Lower lobe of right lung (tissue), 2 donors: ENCODE results near the gene AVPR2. TPM values are rescaled to one million over a fixed set of nuclear protein-coding genes. Genes with fewer than 3 reads are reported as not detected.

Experiments used
- ATAC-seq, 2 donors: fragments of 200-7000 bp; cut with Tn5 transposase; one replicate each; pipeline ENCODE4 v1.9.1; 2020 to 2022; ENCODE audit warnings: mild to moderate bottlenecking in 2 of 2, moderate library complexity in 2 of 2
- DNase-seq: peaks from one replicate; pipeline ENCODE4 v3.0.0-alpha.2; 2020
- H3K27ac ChIP-seq: fragments of 200-600 bp; one replicate; pipeline ENCODE4 v1.8.0; 2022
- H3K27me3 ChIP-seq: fragments of 200-600 bp; one replicate; pipeline ENCODE4 v1.8.0; 2022; ENCODE audit warnings: low read depth
- H3K36me3 ChIP-seq: fragments of 200-600 bp; one replicate; pipeline ENCODE4 v1.8.0; 2022; ENCODE audit warnings: mild to moderate bottlenecking
- H3K4me1 ChIP-seq: fragments of 200-600 bp; one replicate; pipeline ENCODE4 v1.8.0; 2022
- H3K4me3 ChIP-seq: fragments of 200-600 bp; one replicate; pipeline ENCODE4 v1.8.0; 2022; ENCODE audit warnings: mild to moderate bottlenecking
- H3K9me3 ChIP-seq: fragments of 200-600 bp; one replicate; pipeline ENCODE4 v1.8.0; 2022
- CTCF ChIP-seq: fragments of 200-600 bp; IDR thresholded peaks from one replicate; pipeline ENCODE4 v1.8.0; 2022; ENCODE audit warnings: antibody characterized with exemption, mild to moderate bottlenecking
- intact Hi-C: fragments of 100-400 bp; cut with DNase I; formaldehyde crosslinking; loops from one replicate; pipeline ENCODE4 v1.11.0; 2022
- total RNA-seq: library from RNA; stranded (reverse); fragmentation: NEBNext Ultra II Directional; extraction: Animal tissue kit (Norgen Biotek cat#: 25700); gene quantifications from one replicate; pipeline ENCODE4 v1.2.1, GENCODE V29; 2021
- donor health status: DM: no; HTN: yes; CAD: no; lungs with severe emphysema.

The AVPR2 gene
- total RNA-seq, 1 donor from 2014 or later: 1.9 TPM

GRCh38 chrX:153925739-153926551, 21.5 kb downstream of the AVPR2 start, which contains the start of gene ARHGAP4:
Gene ARHGAP4, minus strand, starts transcription at chrX:153926264. Its CDS starts 62 bp downstream, at chrX:153926202.
- Histone ChIP-seq H3K4me1 (peaks cover 44% of the 10 kb centered on the region), H3K27ac (peak within 1 kb of the TSS; percentile 95), H3K36me3 (peaks cover 14% of the 10 kb centered on the region), H3K9me3 (no peaks in the 10 kb centered on the region), H3K4me3 (peak within 1 kb of the TSS; percentile 64), H3K27me3 (no peaks in the 10 kb centered on the region)
- intact Hi-C loops: no loop called here
- no peak for ATAC-seq
- TF ChIP-seq CTCF: no peak
- DNase-seq: peak; percentile 63

- peak overlapping the region; percentile 64 for H3K4me3 ChIP-seq
- ATAC-seq (no peak), DNase-seq (no peak)
- H3K9me3 ChIP-seq: no peaks in the 10 kb centered on the region
- peaks cover 39% of the 10 kb centered on the region for H3K4me1 ChIP-seq
- peaks cover 20% of the 10 kb centered on the region for H3K36me3 ChIP-seq
- no peaks in the 10 kb centered on the region for H3K27me3 ChIP-seq
- no peak for TF ChIP-seq CTCF
- intact Hi-C loops: no loop called here
- H3K27ac ChIP-seq: peak overlapping the region; percentile 95
These were observed 22.0 kb downstream of the AVPR2 start for GRCh38 chrX:153926552-153926857.

GRCh38 chrX:153926858-153927671, 22.6 kb downstream of the AVPR2 start:
- ATAC-seq: peak; percentile 19 to 54
- peak; percentile 75 for DNase-seq
- H3K4me3 ChIP-seq: peak overlapping the region; percentile 64
- peak overlapping the region; percentile 95 for H3K27ac ChIP-seq
- no peaks in the 10 kb centered on the region for H3K9me3 ChIP-seq
- peaks cover 25% of the 10 kb centered on the region for H3K36me3 ChIP-seq
- peaks cover 34% of the 10 kb centered on the region for H3K4me1 ChIP-seq
- H3K27me3 ChIP-seq: no peaks in the 10 kb centered on the region
- intact Hi-C loops: no loop called here
- TF ChIP-seq CTCF: no peak

- Histone ChIP-seq H3K4me3 (peak overlapping the region; percentile 64), H3K36me3 (peaks cover 29% of the 10 kb centered on the region), H3K9me3 (no peaks in the 10 kb centered on the region), H3K4me1 (peaks cover 29% of the 10 kb centered on the region), H3K27me3 (no peaks in the 10 kb centered on the region), H3K27ac (peak overlapping the region; percentile 95)
- no peak for TF ChIP-seq CTCF
- no peak for DNase-seq
- intact Hi-C loops: no loop called here
- peak in 1 of 2 donors; percentile 11 for ATAC-seq
These were observed 23.1 kb downstream of the AVPR2 start for GRCh38 chrX:153927672-153927921.

GRCh38 chrX:153927922-153928760, 23.7 kb downstream of the AVPR2 start:
- peak; percentile 18 for TF ChIP-seq CTCF
- DNase-seq (peak; percentile 97), ATAC-seq (peak; percentile 95 to 96)
- Histone ChIP-seq H3K9me3 (no peaks in the 10 kb centered on the region), H3K27me3 (no peaks in the 10 kb centered on the region), H3K36me3 (peaks cover 34% of the 10 kb centered on the region), H3K27ac (peak overlapping the region; percentile 95), H3K4me1 (peaks cover 26% of the 10 kb centered on the region), H3K4me3 (peak overlapping the region; percentile 64)
- intact Hi-C loops: no loop called here
